ENCODE results near the gene BMP2K.

BMP2K gene

DNA sequence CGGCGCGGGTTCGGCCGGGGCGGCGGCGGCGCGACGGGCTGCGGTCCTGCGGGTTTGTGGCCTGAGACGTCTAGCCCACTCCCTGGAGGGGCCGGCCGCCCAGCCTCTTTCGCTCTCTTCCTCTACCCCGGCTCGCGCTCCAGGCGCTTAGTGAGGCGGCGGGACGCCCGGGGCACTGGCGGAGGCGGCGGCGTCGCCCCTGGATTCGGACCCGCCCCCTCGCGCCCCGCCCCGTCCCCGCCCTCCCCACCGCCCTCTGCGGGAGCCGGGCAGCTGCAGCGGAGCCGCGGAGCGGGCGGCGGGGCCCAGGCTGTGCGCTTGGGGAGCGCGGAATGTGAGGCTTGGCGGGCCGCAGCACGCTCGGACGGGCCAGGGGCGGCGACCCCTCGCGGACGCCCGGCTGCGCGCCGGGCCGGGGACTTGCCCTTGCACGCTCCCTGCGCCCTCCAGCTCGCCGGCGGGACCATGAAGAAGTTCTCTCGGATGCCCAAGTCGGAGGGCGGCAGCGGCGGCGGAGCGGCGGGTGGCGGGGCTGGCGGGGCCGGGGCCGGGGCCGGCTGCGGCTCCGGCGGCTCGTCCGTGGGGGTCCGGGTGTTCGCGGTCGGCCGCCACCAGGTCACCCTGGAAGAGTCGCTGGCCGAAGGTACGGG, at the start of gene BMP2K:
BMP2K (plus strand) TSS at position 272 of the 650 bp plus-strand sequence; CDS start at position 466, 194 bp downstream.
- DNase-seq = peak; percentile 37 to 58

- DNase-seq = no peak
These were observed 49.6 kb upstream of the BMP2K start for GRCh38 chr4:78726546-78726945.

DNA sequence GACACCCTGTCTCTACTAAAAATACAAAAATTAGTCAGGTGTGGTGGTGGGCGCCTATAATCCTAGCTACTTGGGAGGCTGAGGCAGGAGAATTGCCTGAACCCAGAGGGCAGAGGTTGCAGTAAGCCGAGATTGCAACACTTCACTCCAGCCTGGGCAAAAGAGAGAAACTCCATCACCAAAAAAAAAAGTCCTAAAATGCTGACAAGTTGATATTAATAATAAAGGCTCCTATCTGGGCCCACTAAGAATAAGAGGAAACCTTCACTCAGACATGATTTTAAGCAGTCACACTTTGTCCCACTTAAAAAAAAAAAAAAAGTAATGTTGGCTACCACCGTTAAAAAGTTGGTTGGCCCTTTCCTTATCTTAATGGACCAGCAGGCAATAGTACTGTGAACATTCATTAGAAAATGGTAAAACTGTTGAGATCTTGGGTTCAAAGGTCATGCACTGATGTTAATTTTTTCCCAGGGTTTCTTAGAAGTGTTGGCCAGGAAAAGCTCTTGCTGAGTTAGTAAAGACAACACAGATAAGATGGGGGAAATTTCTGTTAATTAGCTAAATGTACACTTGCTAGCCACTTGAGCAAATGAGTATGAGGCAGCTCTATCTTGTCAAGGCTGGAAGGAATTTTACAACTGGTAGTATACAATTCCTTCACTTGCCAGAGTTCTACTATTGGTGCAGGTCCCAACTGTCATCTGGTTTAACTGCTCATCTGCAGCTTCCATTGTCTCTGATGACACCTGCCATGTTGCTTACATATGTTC, 43.6 kb upstream of the BMP2K start:
- no peak for DNase-seq

DNA sequence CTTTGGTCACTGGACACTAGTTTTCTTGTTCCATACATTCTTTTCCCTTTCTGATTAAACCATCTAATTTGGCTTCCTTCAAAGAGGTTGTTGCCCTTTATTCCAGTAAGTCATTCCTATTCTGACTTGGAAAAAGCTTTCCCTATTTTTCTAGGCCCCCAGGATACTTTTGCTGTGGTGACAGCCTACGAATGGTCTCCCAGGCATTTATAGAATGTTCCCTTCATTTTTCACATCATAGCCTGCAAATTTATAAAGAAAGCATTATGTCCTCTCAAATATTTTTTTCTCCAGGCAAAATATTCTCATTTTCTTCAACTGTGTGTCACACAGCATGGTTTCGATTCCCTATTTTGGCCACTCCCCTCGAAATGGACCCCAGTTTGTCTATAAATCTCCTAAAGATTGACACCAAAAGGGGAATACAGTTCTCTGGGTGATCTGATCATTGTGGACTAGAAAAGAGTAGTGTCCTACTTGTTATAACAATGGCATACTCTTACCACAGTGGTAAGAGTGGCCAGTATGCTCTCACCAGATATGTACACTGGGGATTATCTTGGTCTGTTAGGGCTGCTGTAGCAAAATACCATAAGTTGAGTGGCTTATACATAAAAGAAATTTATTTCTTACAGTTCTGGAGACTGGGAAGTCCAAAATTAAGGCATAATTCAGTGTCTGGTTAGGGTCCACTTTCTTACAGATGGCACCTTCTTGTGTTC, 41.5 kb upstream of the BMP2K start:
- DNase-seq = no peak

DNA sequence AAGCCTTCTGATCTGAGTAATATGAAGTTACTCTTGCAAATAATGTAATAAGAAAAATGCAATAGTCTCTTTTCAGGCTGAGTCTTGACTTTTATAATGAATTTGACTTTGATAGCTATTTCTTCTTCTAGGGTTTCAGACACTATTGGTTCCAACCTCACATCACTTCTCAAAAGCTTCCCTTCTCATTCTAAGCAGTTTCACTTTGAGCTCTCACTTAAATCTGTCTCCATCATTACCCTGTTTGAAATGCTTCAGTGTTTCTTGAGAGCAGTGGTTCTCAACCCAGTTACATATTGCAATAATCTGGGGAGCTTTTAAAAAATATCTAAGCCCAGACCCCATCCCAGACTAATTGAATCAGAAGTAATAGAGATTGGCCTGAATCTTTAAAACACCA, 40.5 kb upstream of the BMP2K start:
- DNase-seq = no peak

- DNase-seq = no peak
These were observed 39.1 kb upstream of the BMP2K start for GRCh38 chr4:78737035-78737434.

DNA sequence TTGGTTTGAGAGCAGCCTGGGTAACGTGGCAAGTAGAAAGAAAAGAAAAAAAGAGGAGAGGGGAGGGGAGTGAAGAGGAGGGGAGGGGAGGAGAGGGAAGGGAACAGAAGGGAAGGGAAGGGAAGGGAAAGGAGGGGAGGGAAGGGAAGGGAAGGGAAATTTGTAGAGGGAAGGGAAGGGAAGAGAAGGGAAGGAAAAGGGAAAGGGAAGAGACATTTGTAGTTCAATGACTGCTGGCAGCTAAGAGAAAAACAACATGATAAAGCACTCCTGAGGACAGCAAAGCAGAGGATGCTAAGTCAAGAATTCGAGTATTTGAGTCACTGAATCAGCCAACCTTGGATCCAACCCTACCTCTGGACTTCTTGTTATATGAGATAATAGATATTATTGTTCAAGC, 38.2 kb upstream of the BMP2K start:
- DNase-seq = no peak

DNA sequence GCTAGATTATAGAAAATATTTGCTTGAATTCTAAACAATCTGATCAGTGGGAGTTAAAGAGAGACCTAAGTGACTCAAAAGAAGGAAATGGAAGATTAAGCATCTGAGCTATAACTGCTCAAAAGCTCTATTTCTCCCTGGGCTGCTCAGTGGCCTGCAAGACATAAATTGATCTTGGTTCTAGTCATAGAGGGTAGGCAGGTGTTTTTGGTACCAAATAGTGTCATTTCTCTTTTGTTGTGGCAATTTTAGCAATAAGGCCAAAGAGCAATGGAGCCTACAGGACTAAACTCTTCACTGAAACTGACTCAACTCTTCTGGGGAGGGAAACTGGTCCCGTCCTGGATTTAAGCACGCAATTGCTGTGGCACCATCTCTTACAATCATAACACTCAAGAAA, 33.9 kb upstream of the BMP2K start:
- no peak for DNase-seq

DNA sequence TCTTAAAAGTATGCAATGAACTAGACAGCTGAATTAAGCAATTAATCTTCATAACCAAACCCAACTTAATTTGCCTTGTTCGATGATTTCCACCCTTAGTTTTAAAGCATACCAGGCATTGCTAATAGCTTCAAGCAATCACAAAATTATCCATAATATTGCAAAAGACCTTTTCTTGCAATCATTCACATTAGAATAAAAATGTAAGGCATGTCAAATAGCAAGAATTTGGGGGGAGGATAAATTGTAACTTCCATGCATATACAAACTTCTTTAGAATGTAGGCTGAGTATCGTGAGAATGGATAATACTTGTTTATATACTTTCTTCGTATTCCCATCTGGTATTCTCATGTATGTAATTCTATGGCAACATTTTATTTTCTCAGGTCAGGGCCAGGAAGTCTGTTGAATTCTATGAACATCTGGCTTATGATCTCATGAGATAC, 28.7 kb upstream of the BMP2K start:
- no peak for DNase-seq

DNA sequence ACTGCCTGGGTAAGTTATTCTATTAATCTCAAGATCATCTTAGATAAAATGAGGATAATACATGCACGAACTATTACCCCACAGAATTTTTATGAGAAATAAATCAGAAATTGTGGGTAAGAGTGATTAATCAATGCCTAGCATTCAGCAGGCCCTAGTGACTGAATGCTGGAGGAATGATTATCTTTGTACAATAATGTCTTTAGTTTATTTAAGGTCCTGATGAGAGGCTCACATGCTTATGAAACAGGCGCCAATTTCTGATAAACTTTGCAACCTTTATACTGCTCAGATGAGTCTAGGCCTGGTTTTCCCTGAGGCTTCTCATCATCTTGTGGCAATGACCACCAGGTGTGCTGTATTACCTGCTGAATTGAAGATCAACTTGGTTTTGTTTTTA, 27.8 kb upstream of the BMP2K start:
- no peak for DNase-seq

DNA sequence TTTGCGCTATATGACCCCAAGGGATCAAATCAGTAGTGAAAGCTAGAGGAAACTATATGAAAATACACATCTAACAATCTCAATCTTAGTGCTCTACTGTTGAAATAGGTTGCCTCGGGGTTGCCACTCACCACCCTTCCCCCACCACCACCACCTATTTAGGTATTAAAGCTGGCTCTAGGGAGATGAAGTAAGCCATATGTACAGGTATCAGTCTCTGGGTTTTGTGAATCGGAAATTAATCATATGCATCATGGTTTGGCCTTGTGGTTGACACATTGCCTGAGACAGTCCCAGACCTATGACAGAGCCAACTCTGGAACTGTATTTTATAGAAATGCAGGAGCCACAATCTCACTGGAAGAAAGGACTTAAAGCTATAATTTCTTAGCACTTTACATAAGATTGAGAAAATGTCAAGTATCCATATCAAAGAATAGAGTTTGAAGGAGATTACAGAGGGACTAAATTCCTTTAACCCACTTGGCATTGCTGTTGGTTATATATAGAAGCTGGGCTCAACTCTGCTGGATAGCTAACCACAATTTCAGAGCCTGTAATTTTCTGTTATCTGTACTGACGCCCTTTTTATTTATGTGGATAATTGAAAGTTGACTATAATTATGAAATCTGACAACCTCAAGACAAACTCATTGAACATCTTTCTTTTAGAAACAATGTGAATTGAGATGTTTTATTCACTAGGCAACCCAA, 26.7 kb upstream of the BMP2K start:
- DNase-seq = no peak

- DNase-seq = no peak
These were observed 26.0 kb upstream of the BMP2K start for GRCh38 chr4:78749972-78750727.

DNA sequence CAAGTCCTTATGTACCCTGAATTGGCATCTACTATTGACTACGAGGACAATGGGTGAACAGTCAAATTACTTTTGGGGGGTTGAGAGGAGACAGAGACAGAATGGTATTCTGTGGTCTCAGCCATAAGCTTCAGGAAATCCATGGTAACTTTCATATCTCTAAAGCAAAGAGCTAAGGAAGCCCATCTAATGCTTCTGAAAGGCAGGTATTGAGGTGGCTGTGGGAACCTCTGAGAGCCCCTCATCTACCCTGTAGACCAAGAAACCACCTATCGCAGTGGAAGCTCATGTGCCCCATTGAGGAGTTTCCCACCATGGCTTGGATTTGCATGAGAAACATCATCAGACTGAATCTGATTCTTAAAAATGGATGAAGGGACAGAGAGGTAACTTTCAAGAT, 23.1 kb upstream of the BMP2K start:
- DNase-seq = no peak

DNA sequence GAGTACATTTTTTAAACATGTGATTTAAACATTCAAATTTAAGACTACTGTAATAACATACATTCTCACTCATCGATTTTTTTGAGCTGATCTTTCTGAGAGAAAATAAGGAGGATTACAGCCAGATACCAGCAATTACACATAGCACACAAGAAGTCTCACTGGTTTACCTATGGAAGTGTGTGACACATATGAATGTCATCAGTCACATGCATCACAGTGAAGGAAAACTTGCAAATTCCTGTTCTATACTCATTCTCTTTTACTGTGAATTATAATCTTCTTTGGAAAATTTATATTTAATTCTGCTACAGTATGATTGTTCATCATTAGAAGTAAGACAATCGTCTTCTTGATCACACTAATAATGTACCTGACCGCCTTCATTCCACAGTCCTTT, 21.3 kb upstream of the BMP2K start:
- DNase-seq = no peak

DNA sequence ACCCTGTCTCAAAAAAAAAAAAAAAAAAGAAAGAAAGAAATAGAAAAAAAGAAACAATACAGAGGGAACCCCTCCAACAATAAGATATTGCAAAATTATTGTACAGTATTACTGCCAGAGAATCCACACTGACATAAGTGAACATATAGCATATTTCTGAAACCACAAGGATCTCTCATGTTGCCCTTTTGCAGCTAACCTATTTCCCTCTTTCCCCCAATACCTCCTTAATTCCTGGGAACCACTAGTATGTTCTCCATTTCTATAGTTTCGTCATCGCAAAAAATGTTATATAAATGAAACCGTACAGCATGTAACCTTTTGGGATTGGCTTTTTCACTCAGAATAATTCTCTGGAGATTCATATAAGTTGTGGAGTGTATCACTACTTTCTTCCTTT, 20.0 kb upstream of the BMP2K start:
- no peak for DNase-seq

DNA sequence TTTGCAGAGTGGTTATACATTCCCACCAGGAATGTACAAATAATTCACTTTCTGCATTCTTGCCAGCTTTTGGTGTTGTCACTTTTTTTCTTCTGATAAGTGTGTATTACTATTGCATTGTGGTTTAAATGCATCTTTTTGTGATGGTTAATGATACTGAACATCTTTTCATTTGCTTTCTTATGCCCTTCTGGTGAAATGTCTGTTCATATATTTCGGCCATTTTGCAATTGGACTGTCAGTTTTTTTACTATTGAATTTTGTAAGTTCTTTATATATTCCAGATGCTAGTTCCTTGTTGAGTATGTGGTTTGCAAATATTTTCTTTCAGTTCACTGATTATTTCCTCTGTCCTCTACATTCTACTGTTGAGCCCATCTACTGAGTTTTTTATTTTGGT, 19.4 kb upstream of the BMP2K start:
- DNase-seq = no peak

DNA sequence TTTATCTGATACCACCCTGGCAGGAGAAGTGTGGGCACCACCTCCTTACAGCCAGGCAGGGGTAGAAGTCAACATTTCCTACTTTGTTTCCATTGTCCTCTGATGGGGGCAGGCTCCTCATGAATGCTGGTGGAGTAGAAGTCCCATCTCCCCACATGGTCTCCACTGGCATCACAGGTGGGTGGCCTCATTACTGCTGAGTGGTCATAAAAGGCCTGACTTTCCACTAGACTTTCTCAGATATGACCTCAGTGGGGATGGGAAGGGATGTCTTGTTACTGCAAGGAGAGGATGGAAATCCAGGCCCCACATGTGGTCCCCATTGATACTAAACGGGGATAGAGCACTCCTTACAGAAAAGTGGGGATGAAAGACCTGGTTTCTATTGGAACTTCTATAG, 18.6 kb upstream of the BMP2K start:
- no peak for DNase-seq

GRCh38 chr4:78758085-78758484, 18.1 kb upstream of the BMP2K start:
- DNase-seq = no peak

DNA sequence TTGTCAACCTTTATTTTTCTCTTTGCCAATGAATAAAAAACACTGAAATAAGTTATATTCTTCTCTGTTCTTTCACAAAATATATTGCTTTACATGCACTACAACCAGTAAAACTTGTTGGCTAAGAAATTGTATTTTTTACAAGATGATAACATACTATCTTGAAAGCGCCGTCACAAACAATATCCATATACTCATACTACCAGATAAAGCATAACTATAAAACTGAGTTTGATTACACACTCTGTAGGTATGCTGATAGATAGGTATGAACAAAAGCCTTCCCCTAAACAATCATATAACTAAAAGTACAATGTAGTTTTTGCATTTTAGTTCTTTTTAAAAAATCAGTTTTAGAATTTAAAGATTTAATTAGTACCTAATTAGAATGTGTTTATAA, 13.6 kb upstream of the BMP2K start:
- DNase-seq = no peak

GRCh38 chr4:78763251-78763650, 12.9 kb upstream of the BMP2K start:
- DNase-seq = no peak

GRCh38 chr4:78763763-78764387, 12.3 kb upstream of the BMP2K start:
- DNase-seq = no peak

DNA sequence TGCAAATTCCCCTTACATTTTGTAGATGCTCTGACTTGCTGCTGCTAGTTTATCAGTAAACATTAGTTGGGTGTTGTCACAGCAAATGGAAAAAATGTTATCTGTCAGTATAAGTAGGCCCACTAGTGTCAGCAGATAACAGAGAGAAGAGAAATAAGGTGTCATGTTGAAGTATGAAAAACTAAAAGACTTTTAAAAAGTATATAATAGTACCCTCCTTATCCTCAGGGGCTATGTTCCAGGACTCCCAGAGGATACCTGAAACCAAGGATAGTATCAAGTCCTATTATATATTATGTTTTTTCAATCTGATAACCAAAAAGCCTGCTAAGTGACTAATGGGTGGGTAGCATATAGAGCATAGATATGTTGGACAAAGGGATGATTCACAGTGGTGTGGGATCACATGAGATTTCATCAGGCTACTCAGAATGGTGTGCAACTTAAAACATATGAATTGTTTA, 11.6 kb upstream of the BMP2K start:
- DNase-seq = no peak

Measured in NCI-H524 (cell line).